HFFc6 (cell line): ENCODE data around the gene PPP1R9A. TPM values are rescaled to one million over a fixed set of nuclear protein-coding genes. Genes with fewer than 3 reads are reported as not detected.

Experiments
- DNase-seq: peaks from one replicate; pipeline ENCODE4 v3.0.0-alpha.2; 2018
- H3K27ac Mint-ChIP-seq: 2 replicates; pipeline ENCODE4 v1.8.0; 2020; ENCODE audit warnings: mild to moderate bottlenecking, mixed read lengths
- H3K27me3 Mint-ChIP-seq: 2 replicates; pipeline ENCODE4 v1.8.0; 2021; ENCODE audit warnings: mild to moderate bottlenecking, moderate library complexity, mixed read lengths; ENCODE audit not compliant: insufficient read depth
- H3K36me3 Mint-ChIP-seq: 2 replicates; pipeline ENCODE4 v1.8.0; 2021; ENCODE audit warnings: low read depth, mixed read lengths
- H3K4me1 Mint-ChIP-seq: 2 replicates; pipeline ENCODE4 v1.8.0; 2020; ENCODE audit warnings: low read depth, mixed read lengths
- H3K4me3 Mint-ChIP-seq: 2 replicates; pipeline ENCODE4 v1.8.0; 2020; ENCODE audit warnings: mild to moderate bottlenecking, moderate library complexity, mixed read lengths
- H3K9me3 Mint-ChIP-seq: 2 replicates; pipeline ENCODE4 v1.8.0; 2020; ENCODE audit warnings: mild to moderate bottlenecking, mixed read lengths
- total RNA-seq, 6 experiments: library from RNA; stranded (reverse); fragmentation: NEBNext Ultra II Directional; extraction: Animal tissue kit (Norgen Biotek cat#: 25700); gene quantifications; 2 replicates in 1 of 6; 3 replicates in 5 of 6; pipeline ENCODE4 v1.2.3, GENCODE V29; 2021
- TF ChIP-seq, protein P1 (sequence below): fragments of 200-600 bp; sonication (generic); IDR thresholded peaks from 2 replicates; pipeline ENCODE4 v1.5.0; 2021; ENCODE audit warnings: antibody characterized with exemption, mild to moderate bottlenecking

PPP1R9A gene
- total RNA-seq, 6 experiments from 2014 or later: not detected

DNA sequence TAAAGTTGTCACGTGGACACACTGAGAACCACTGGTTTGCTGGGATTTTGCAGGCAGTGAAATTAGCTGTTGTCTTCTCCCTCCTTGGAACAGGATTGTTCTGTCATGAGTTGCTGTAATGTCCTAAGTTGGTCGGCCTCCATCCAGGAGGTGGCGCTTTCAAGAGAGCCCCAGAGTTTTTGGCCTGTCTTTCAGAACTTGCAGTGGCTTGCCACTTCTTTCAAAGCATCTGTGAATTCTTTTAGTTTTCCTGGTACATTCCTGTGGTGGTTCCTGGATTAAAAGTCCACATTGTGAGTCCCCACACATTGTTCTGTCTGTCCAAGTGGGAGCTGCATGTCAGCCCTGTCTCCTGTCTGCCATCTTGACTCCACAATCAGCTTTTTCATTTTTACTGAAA, 283.1 kb downstream of the PPP1R9A start:
- H3K27ac Mint-ChIP-seq: no peak overlapping the region

DNA sequence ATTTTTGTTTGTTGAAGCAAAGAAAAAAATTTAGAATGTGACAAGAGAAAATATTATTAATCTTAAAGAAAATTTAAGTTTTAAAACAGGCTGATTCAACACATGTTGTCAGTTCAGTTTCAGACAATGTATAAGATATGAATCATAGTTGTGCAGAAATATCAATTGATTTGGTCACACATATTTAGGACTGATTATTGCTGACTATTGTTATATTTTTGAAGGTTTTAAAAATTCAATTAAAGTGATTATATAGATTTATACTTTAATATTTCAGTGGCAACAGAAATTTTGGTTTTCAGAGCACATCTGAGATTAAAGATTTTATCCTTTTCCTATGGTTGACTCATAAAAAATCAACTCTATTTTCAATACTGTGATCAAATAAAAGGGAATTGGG, 284.4 kb downstream of the PPP1R9A start:
- Mint-ChIP-seq H3K4me1 (no peaks in the 10 kb centered on the region), H3K27me3 (no peaks in the 10 kb centered on the region), H3K4me3 (no peak overlapping the region), H3K9me3 (no peaks in the 10 kb centered on the region; the same call in 1 of the 2 replicates), H3K27ac (no peak overlapping the region), H3K36me3 (no peaks in the 10 kb centered on the region)
- no peak for DNase-seq
- TF ChIP-seq, protein P1, sequence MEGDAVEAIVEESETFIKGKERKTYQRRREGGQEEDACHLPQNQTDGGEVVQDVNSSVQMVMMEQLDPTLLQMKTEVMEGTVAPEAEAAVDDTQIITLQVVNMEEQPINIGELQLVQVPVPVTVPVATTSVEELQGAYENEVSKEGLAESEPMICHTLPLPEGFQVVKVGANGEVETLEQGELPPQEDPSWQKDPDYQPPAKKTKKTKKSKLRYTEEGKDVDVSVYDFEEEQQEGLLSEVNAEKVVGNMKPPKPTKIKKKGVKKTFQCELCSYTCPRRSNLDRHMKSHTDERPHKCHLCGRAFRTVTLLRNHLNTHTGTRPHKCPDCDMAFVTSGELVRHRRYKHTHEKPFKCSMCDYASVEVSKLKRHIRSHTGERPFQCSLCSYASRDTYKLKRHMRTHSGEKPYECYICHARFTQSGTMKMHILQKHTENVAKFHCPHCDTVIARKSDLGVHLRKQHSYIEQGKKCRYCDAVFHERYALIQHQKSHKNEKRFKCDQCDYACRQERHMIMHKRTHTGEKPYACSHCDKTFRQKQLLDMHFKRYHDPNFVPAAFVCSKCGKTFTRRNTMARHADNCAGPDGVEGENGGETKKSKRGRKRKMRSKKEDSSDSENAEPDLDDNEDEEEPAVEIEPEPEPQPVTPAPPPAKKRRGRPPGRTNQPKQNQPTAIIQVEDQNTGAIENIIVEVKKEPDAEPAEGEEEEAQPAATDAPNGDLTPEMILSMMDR: no peak

More for the DNA sequence above, 283.1 kb downstream of the PPP1R9A start:
- TF ChIP-seq, protein P1: peak; percentile 37; the same call in 1 of the 2 replicates
- Mint-ChIP-seq H3K4me1 (no peaks in the 10 kb centered on the region), H3K36me3 (no peaks in the 10 kb centered on the region), H3K4me3 (no peak overlapping the region), H3K9me3 (no peaks in the 10 kb centered on the region; the same call in 1 of the 2 replicates), H3K27me3 (no peaks in the 10 kb centered on the region)
- DNase-seq: peak; percentile 0

DNA sequence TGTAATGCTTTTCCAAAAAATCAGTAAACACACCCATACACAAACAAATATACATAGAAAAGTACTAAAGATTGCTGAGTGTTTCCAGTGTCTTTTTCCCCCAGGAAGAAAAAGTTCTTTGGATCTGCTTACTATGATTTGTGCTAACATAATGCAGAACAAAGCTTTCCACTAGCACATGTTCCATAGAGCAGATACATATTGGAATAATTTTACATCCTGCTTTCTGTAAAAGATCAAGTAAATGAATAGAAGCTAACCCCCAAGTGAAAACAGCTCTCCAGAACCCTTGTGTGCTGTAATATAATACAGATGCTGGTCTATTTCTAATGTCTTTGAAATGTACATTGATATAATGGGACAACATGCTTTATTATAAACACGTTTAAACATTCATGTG, 291.5 kb downstream of the PPP1R9A start:
- Mint-ChIP-seq H3K4me1 (no peaks in the 10 kb centered on the region), H3K27ac (no peak overlapping the region)
- DNase-seq: no peak

DNA sequence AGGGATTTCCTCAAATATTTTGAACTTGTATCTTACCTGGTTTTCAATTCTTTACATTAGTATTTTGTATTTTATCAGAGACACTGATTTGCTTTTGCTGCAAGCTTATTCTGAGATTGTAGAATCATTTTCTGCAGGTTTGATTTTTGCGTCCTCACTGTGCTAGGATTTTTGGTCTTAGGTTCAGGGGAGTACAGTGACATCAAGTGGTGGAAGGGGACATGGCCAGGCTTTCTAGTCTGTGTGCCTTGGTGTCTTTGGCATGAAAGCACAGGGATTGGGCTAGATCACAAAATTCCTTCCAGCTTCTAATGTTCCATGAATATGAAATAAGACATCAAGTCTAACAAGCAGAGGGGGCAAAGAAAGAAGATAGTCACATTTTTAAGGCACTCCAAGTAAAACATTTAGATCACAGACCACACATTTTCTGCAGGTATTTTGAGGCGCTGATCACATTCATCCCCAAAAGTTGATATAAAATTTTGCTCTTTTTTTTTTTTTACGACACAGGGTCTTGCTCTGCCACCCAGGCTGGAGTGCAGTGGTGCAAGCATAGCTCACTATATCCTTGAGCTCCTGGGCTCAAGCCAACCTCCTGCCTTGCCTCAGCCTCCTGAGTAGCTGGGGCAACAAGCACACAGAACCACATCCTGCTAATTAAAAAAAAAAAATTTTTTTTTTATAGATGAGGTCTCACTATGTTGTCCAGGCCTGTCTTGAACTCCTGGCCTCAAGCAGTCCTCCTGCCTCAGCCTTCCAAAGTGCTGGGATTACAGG, 292.6 kb downstream of the PPP1R9A start:
- H3K4me1 Mint-ChIP-seq: peaks cover under 1% of the 10 kb centered on the region; the same call in 1 of the 2 replicates
- H3K4me3 Mint-ChIP-seq: no peak overlapping the region
- H3K9me3 Mint-ChIP-seq: no peaks in the 10 kb centered on the region
- 0 out of 2 replicates have a peak, but pooled peaks cover 2% of the 10 kb centered on the region for H3K27me3 Mint-ChIP-seq
- TF ChIP-seq, protein P1: peak; percentile 77
- H3K27ac Mint-ChIP-seq: no peak overlapping the region
- DNase-seq: peak; percentile 41
- H3K36me3 Mint-ChIP-seq: no peaks in the 10 kb centered on the region

More for the DNA sequence above, 291.5 kb downstream of the PPP1R9A start:
- Mint-ChIP-seq H3K36me3 (no peaks in the 10 kb centered on the region), H3K27me3 (0 out of 2 replicates have a peak, but pooled peaks cover 2% of the 10 kb centered on the region), H3K4me3 (no peak overlapping the region), H3K9me3 (no peaks in the 10 kb centered on the region)
- TF ChIP-seq, protein P1: no peak

DNA sequence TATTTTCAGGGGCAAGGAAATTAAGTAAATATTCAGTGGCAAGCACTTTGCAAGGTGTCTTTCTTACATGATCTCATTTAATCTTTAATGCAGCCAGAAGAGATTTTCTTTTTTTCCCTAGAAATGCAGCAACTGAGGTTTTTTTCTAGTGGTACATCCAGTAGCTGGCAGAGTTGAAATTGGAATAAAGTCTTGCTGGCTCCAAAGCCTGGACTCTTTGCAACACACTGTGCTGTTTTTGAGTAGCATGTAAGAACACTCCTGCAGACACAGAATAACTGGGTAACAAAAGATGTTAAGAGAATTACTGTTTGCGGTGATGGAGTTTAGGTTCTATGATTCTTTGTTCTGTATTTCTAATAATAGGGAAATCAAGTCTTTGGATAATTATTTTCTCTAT, 293.3 kb downstream of the PPP1R9A start:
- DNase-seq: no peak
- TF ChIP-seq, protein P1: no peak
- Mint-ChIP-seq H3K4me1 (peaks cover 9% of the 10 kb centered on the region), H3K27me3 (0 out of 2 replicates have a peak, but pooled peaks cover 2% of the 10 kb centered on the region), H3K36me3 (no peaks in the 10 kb centered on the region), H3K27ac (no peak overlapping the region), H3K9me3 (no peaks in the 10 kb centered on the region), H3K4me3 (no peak overlapping the region)
